OCI-M2 (cell line): ENCODE data around the gene AGPAT2.

Experiments used
- DNase-seq: peaks from one replicate; lab custom pipeline; 2025; ENCODE audit not compliant: unreplicated experiment; lab: John Stamatoyannopoulos, UW

The AGPAT2 gene

GRCh38 chr9:136673975-136674785, 13.1 kb downstream of the AGPAT2 start:
- DNase-seq = no peak

- no peak for DNase-seq
Observed at GRCh38 chr9:136673088-136673974, 13.9 kb downstream of the AGPAT2 start.

- no peak for DNase-seq
Observed at GRCh38 chr9:136672431-136673087, 14.7 kb downstream of the AGPAT2 start.

- DNase-seq = no peak
Observed at GRCh38 chr9:136671646-136672430, 15.4 kb downstream of the AGPAT2 start.

GRCh38 chr9:136671254-136671614, 16.0 kb downstream of the AGPAT2 start:
- DNase-seq = no peak

DNA sequence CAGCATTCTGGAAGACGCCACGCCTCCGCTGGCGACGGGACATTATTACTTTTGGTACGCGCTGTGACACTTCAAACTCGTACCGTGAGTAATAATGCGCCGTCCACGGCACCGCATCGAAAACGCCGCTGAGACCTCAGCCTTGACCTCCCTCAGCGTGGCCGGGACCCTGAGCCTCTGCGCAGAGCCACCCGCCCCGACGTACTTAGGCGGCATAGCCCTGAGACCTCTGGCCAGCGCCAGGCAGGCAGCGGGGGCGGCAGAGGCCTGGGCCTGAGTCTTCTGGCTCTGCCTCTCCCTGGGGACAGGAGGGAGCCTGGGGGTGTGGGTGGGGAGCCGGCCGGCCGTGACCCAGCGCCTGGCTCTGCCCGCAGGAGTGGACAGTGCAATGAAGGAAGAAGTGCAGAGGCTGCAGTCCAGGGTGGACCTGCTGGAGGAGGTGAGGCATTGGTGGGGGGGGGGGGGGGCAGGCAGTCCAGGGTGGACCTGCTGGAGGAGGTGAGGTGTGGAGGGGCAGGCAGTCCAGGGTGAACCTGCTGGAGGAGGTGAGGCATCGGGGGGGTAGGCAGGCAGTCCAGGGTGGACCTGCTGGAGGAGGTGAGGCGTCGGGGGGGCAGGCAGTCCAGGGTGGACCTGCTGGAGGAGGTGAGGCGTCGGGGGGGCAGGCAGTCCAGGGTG, 16.5 kb downstream of the AGPAT2 start:
- no peak for DNase-seq

GRCh38 chr9:136669791-136670464, 17.3 kb downstream of the AGPAT2 start:
- no peak for DNase-seq

- DNase-seq = no peak
Observed at GRCh38 chr9:136668983-136669790, 18.1 kb downstream of the AGPAT2 start.

GRCh38 chr9:136667940-136668760, 19.1 kb downstream of the AGPAT2 start:
- no peak for DNase-seq

GRCh38 chr9:136667214-136667939, 19.9 kb downstream of the AGPAT2 start:
- DNase-seq = no peak

- no peak for DNase-seq
Observed at GRCh38 chr9:136666372-136667213, 20.7 kb downstream of the AGPAT2 start.

GRCh38 chr9:136665704-136666371, 21.4 kb downstream of the AGPAT2 start:
- DNase-seq = no peak

DNA sequence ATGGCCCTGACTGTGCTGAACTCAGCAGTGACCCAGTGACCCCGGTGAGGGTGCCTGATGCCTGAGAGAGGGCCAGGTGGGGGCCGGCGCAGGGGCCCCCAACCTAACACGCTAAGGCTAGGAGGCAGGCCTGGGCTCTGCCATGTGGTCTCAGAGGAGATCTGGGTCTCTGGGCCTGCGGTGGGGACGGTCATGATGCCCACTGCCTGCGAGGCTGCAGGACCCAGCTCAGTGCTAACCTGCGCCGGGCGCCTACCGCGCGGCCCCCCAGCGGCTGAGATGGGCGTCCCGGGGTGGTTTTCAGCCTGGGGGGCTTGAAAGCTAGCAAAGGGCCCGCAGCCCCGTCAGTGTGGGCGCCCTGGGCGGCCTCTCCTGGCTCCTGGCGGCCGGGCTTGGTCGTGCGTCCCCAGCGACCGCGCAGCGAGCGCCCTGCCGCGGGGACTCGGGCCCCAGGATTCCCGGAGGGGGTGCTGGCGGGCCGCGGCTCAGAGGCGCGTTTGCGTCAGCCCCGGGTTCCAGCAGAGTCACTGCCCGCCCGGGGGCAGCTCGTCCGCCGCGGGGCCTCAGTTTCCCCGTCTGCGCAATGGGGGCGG, 22.1 kb downstream of the AGPAT2 start:
- DNase-seq = no peak

- no peak for DNase-seq
Observed at GRCh38 chr9:136664000-136664915, 23.0 kb downstream of the AGPAT2 start.
